HG03457 (cell line): ENCODE measurements around the gene CLDN3.
"Not testable (repeated sequence)": the region's sequence is repeated elsewhere in the genome, so short reads cannot be mapped to it uniquely, and the experiment has no call there.

Experiments
- ATAC-seq: cut with Tn5 transposase; IDR thresholded peaks from one replicate; pipeline ENCODE4 v1.9.1; 2021; ENCODE audit warnings: moderate number of reproducible peaks; ENCODE audit not compliant: unreplicated experiment

CLDN3 gene

DNA sequence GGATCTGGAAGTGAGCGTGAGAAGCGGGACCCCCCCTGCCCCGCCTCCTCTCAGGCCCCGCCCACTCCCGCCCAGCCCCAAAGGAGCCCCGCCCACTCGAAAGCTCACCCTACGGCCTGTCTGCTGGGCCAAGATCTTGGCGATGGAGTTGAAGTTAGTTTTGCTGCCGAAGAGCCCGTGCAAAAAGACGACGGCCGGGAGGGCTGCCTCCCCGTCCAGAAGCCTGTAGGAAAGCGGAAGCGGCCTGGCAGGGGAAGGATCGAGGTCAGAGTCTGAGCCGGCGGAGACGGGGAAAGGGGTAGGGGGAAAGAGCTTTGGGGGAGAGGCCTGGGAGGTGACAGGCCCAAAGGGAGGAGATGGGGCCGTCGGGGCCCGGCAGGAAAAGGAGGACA is 31.9 kb downstream of the CLDN3 start:
- no peak for ATAC-seq

DNA sequence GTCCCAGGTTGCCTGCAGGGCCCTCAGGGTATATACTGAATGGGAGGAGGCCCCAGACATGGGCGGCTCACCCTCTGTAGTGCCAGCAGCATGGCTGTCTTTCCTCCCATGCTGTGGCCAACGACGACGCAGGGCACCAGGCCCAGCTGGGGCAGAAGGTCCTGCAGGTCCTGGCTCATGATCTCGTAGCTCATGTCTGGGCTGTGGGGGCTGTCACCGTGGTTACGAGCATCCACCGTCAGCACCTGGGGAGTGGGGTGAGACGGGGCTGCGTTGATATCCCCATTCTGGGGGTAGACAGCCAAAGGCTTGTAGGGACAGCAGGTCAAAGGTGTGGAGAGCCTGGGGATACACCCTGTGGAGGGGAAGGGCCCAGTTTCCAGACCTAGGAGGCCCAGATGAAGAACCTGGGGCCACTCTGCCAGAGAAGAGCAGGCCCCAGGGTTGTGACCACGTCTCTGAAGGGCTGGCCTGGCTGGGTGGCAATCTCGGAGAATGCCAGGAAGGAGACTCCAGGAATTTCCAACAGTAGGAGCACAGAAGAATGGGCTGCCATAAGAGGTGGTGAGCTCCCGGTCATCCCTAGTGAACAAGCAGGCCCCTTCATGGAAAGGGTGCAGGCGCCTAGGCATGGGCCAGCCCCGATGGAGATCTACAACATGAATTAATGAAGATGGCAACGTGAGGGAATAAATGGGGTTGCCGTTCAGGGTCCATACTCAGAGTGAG is 32.4 kb downstream of the CLDN3 start:
- no peak for ATAC-seq

DNA sequence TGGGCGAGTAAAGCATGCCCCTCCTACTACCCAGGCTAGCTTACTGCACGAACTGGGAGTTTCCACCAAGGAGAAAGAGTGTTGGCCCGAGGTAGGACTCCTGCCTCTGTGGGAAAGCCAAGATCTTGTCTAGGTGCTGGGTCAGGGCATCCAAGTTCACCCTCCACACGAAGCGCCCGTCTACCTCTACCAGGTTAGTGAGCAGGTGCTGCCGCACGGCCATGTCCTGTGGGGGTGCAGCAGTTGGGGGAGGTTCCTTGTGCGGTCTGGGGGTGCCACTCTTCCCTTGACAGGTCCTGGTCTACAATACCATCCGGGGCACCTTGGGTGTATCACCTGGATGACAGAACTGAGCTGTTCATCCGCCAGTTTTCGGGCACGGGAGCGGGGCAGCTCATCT is 33.2 kb downstream of the CLDN3 start:
- ATAC-seq, result no peak

DNA sequence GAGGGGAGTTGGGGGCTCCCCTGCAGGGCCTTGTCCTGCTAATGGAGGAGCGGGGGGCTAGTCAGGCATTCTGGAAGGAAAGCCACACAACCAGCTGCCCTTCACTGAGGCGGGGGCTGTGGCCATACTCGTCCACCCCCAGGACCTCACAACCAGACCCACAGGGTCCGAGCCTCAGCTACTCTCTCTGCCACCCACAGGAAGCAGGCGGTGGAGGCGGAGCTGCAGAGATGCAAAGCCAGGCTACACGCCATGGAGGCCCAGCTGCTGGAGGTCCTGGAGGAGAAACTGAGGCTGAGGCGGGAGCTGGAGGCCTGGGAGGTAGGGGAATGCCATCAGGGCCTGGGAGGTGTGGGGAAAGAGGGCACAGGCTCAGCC is 34.6 kb downstream of the CLDN3 start:
- no peak for ATAC-seq

DNA sequence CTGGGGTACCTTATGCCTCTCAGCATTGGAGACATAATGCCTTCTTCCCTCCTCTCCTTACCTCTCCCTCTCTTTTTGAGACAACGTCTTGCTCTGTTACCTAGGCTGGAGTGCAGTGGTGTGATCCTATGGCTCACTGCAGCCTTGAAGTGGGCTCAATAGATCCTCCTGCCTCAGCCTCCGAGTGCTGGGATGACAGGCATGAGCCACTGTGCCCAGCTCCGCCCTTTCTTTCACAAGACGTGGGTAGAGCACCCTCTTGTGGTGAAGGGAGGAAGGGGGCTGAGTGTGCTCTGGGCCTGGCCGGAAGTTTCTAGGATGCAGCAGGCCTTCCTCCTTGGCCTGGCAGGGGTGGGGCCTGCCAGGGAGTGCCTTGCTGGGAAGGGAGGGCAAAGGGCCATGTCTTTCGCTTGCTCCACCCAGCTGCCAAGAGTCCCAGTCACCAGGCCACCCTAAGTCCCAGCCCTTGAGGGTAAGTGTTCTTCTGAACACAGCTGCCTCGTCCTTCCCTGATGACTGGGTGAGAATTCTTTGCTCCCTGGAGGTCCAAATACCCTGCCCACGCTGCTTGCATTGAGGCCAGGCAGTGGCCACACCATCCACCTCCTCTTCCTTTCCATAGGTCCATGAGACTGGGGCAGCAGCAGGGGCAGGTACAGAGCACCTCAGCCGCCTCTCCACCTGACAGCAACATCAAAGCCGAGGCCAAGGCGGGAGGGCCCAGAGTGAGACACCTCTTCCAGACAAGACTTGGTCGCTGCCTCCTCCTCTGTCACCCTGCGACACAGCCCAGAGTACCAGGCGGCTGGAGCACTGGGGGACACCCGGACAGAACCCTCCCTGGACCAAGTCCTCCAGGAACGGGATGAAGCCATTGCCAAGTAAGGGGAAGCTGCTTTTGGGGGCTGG is 35.2 kb downstream of the CLDN3 start:
- ATAC-seq, result peak; percentile 33

DNA sequence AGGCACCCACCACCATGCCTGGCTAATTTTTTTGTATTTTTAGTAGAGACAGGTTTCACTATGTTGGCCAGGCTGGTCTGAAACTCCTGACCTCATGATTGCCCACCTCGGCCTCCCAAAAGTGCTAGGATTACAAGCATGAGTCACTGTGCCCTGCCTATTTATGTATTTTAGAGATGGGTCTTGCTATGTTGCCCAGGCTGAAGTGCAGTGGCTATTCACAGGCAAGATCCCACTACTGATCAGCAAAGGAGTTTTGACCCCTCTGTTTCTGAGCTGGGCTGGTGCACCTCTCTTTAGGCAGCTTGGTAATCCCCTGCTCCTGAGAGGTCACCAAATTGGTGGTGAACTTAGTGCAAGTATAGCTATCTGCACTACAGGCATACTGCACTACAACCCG is 37.7 kb downstream of the CLDN3 start:
- ATAC-seq, result no peak

DNA sequence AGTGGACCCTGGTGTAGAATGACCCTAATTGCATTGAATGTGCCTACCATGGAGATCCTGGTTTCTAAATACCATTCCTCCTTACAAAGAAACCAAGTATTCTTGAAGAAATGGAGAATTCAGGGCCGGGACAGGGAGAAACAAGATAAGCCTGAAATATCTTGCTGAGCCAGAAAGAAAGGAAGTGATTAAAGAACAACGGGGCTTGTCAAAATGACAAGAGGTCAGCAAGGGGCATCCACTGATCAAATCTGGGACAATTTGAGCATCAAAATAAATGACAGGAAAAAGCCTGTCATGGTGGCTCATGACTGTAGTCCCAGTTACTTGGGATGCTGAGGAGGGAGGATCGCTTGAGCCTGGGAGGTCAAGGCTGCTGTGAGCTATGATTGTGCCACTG is 39.6 kb downstream of the CLDN3 start:
- ATAC-seq, result no peak

DNA sequence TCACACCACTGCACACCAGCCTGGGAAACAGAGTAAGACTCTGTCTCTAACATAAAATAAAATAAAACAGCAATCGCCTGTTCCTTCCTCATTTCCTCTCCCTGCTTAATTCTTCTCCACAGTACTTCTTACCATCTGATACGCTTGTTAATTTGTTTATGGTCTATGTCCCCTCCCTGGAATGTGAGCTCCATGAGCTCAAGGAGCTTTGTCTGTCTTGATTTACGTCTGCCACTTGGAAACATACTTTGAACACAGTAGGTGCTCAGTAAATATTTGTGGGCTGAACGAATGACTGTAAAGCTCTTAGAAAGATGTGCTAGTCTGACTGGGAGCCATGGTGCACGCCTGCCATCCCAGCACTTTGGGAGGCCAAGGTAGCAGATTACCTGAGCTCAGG is 41.5 kb downstream of the CLDN3 start:
- ATAC-seq, result no peak

DNA sequence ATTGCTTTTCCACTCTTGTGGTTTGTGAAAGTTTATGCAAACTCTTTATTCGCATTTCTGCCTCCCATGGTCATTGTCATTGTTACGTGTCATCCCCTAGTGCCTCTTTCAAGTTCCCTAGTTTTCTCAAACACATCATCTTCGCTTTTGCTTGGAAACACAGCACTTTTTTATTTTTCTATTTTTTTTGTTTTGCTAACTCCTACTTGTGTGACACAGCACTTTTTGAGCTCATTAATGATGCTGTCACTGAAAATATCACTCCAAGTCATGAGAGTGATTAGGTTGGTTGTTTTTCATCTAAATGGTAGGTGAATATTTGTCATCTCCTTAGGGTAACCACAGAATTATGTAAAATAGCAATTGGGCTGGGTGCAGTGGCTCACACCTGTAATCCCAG is 42.1 kb downstream of the CLDN3 start:
- no peak for ATAC-seq

DNA sequence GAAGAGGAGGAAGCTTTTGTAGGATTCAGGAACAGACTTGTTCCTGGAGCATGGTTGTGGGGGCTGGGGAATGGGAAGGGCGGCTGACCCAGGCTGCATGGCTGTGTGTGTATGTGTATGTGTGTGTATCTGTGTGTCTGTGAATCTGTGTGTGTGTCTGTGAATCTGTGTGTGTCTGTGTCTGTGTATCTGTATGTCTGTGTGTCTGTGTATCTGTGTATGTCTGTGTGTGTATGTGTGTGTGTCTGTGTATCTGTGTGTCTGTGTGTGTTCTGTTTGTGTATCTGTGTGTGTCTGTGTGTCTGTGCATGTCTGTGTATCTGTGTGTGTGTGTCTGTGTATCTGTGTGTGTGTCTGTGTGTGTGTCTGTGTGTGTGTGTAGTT is 44.0 kb downstream of the CLDN3 start:
- ATAC-seq, result peak; percentile 13

DNA sequence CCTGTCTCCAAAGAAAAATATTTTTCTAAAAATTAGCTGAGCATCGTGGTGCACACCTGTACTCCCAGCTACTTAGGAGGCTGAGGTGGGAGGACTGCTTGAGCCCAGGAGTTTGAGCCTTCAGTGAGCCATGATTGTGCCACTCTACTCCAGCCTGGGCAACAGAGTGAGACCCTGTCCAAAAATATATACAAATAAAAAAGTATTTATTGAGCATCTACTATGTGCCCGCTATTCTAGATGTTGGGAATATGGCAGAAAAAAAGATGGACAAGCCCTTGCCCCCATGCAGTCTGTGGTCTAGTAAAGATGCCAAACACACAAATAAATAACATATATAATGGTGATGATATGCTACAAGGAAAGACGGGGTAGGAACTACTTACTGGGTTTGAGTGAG is 46.3 kb downstream of the CLDN3 start:
- ATAC-seq, result no peak

DNA sequence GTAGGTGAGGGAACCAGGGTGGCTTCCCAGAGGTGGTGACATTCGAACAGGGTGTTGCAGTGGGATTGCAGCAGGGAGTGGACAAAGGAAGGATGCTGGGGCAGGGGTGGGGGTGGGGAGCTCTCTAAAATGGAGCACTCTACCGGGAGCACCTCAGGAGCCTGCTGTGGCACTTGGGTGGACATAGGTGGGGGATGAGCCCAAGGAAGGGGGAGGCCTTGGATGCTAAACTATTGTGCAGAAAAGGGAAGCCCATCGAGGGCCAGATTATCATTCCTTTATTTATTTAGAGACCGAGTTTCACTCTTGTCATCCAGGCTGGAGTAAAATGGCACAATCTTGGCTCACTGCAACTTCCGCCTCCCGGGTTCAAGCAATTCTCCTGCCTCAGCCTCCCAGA is 47.3 kb downstream of the CLDN3 start:
- no peak for ATAC-seq

DNA sequence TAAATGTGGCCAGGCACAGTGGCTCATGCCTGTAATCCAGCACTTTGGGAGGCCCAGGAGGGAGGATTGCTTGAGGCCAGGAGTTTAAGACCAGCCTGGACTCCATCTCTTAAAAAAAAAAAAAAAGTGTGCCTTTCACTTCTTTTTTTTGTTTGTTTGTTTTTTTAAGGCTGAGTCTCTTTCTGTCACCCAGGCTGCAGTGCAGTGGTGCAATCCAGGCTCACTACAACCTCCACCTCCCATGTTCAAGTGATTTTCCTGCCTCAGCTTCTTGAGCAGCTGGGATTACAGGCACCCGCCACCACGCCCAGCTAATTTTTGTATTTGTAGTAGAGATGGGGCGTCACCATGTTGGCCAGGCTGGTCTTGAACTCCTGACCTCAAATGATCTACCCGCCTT is 47.9 kb downstream of the CLDN3 start:
- ATAC-seq, result not testable (repeated sequence)

DNA sequence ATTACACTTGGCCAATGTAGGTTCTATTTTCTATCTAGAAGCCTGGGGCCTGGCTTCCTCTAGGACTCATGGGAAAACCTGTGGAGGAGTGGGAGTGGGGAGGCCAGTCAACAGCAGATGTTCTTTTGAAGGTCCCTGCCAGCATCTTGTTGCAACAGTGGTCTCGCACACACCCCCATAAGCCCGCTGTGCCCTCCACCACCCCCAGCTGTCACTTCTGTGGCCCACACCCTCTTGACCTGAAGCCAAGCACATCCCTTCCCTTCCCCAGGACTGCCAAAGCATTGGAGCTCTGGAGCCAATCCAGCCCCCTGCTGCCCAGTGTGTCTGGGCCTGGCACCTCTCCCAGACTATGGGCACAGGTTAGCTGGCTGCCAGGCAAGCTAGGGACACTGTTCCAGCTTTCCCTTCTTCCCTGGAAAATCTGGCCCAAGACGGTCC is 48.7 kb downstream of the CLDN3 start:
- ATAC-seq, result no peak

DNA sequence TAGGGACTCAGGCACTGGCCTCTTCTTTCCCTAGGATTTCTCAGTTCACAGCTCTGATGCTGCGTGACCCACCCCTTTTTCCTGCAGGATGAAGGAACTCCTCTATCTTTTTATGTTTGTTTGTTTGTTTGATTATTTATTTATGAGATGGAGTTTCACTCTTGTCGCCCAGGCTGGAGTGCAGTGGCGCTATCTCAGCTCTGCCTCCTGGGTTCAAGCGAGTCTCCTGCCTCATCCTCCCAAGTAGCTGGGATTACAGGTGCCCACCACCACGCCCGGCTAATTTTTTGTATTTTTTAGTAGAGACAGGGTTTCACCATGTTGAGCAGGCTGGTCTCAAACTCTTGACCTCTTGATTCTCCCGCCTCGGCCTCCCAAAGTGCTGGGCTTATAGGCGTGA is 49.6 kb downstream of the CLDN3 start:
- ATAC-seq, result not testable (repeated sequence)

DNA sequence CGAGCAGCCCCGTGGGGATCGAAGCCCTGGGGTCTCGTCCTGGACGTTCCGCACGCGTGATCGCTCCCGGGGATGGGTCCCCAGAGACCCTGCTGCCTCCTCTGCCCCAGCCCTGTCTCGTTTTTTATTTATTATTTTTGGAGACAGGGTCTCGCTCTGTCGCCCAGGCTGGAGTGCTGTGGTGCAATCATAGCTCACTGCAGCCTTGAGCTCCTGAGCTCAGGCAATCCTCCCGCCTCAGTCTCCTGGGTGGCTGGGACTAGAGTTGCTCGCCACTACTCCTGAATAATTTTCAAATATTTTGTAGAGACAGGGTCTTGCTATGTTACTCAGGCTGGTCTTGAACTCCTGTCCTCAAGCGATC is 50.3 kb downstream of the CLDN3 start:
- ATAC-seq, result no peak
